Left lung (tissue), 10 donors: ENCODE results near the gene GCK. TPM values are rescaled to one million over a fixed set of nuclear protein-coding genes. Genes with fewer than 3 reads are reported as not detected.

Experiments
- ATAC-seq: fragments of 200-7000 bp; cut with Tn5 transposase; one replicate; pipeline ENCODE4 v1.9.1; 2020; ENCODE audit warnings: moderate library complexity
- DNase-seq, 4 donors: peaks; one replicate each; pipeline ENCODE4 v3.0.0-alpha.2; 2013 to 2020
- H3K27ac ChIP-seq, 2 donors: fragments of 200-600 bp; sonication (generic) in 1 of 2; one replicate each; pipeline versions ENCODE4 v1.5.0 to v1.8.0; 2020 to 2021
- H3K27me3 ChIP-seq, 2 donors: fragments of 200-600 bp; sonication (generic) in 1 of 2; one replicate each; pipeline versions ENCODE4 v1.5.0 to v1.8.0; 2020 to 2021
- H3K36me3 ChIP-seq, 2 donors: fragments of 200-600 bp; sonication (generic) in 1 of 2; one replicate each; pipeline versions ENCODE4 v1.5.0 to v1.8.0; 2020 to 2021
- H3K4me1 ChIP-seq, 2 donors: fragments of 200-600 bp; one replicate each; pipeline ENCODE4 v1.8.0; 2021
- H3K4me3 ChIP-seq, 2 donors: fragments of 200-600 bp; sonication (generic) in 1 of 2; one replicate each; pipeline versions ENCODE4 v1.5.0 to v1.8.0; 2020 to 2021; ENCODE audit warnings: mild to moderate bottlenecking in 1 of 2
- H3K9me3 ChIP-seq, 2 donors: fragments of 200-600 bp; sonication (generic) in 1 of 2; one replicate each; pipeline versions ENCODE4 v1.5.0 to v1.8.0; 2020 to 2021
- intact Hi-C, 2 donors: fragments of 100-400 bp; cut with DNase I; formaldehyde crosslinking; loops; one replicate each; pipeline versions ENCODE4 v1.11.2 to v1.14.2; 2022
- polyA plus RNA-seq, 6 donors: library from polyadenylated mRNA; unstranded; fragments of 120-200 nt; gene quantifications; one replicate each; pipeline ENCODE4 v1.2.1, GENCODE V29; 2013; ENCODE audit not compliant: insufficient read length in 6 of 6
- total RNA-seq, 2 donors: library from RNA; stranded (reverse); fragmentation: NEBNext Ultra II Directional; extraction: Animal tissue kit (Norgen Biotek cat#: 25700); gene quantifications; one replicate each; pipeline ENCODE4 v1.2.1, GENCODE V29; 2021
- TF ChIP-seq, protein P1 (sequence below), 2 donors: fragments of 200-600 bp; sonication (generic) in 1 of 2; IDR thresholded peaks; one replicate each; pipeline versions ENCODE4 v1.5.0 to v1.8.0; 2021; ENCODE audit warnings: antibody characterized with exemption in 2 of 2
- donor health status: DM: no; HTN: yes; CAD: no.
- donor health status: DM: no; HTN: no; CAD: no.

Gene GCK
- total and polyA plus RNA-seq, 8 donors: 0.34 to 4.1 (median 2.5) TPM

DNA sequence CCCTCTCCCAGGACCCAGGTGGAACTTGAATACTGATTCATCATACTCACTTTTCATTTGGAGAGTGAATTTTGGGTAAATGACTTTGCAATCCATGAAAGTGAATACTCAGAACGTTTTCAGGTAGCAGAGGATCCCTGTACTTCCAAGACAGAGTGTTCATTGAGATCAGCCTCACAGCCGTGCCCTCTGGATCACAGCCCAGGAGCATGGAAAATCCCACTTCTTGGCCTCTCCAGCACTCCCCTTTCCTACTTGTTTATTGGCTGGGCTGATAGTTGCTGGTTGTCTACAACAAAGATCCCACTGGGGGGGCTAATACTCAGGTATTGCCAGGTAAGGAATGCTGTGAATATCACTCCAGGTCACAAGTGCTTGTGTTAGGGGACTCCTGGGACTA is 5.9 kb downstream of the GCK start:
- TF ChIP-seq, protein P1, sequence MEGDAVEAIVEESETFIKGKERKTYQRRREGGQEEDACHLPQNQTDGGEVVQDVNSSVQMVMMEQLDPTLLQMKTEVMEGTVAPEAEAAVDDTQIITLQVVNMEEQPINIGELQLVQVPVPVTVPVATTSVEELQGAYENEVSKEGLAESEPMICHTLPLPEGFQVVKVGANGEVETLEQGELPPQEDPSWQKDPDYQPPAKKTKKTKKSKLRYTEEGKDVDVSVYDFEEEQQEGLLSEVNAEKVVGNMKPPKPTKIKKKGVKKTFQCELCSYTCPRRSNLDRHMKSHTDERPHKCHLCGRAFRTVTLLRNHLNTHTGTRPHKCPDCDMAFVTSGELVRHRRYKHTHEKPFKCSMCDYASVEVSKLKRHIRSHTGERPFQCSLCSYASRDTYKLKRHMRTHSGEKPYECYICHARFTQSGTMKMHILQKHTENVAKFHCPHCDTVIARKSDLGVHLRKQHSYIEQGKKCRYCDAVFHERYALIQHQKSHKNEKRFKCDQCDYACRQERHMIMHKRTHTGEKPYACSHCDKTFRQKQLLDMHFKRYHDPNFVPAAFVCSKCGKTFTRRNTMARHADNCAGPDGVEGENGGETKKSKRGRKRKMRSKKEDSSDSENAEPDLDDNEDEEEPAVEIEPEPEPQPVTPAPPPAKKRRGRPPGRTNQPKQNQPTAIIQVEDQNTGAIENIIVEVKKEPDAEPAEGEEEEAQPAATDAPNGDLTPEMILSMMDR (IDR thresholded peaks at IDR 0.05): no peak
- peaks cover 0 to 21% of the 10 kb centered on the region in 2 donors for H3K27me3 ChIP-seq
- no peaks in the 10 kb centered on the region for H3K36me3 ChIP-seq
- DNase-seq (no peak), ATAC-seq (no peak)
- no peak overlapping the region for H3K27ac ChIP-seq
- H3K4me3 ChIP-seq: no peak overlapping the region
- intact Hi-C loops: no loop called here
- H3K4me1 ChIP-seq: no peaks in the 10 kb centered on the region
- peaks cover 0 to 9% of the 10 kb centered on the region in 2 donors for H3K9me3 ChIP-seq

- H3K4me1 ChIP-seq: no peaks in the 10 kb centered on the region
- intact Hi-C loops: no loop called here
- H3K9me3 ChIP-seq: peaks cover 0 to 9% of the 10 kb centered on the region in 2 donors
- peaks cover 0 to 19% of the 10 kb centered on the region in 2 donors for H3K27me3 ChIP-seq
- no peak overlapping the region for H3K27ac ChIP-seq
- TF ChIP-seq, protein P1 (IDR thresholded peaks at IDR 0.05): no peak
- no peaks in the 10 kb centered on the region for H3K36me3 ChIP-seq
- ATAC-seq (no peak), DNase-seq (no peak)
- H3K4me3 ChIP-seq: no peak overlapping the region
Observed at GRCh38 chr7:44182827-44183226, 6.4 kb downstream of the GCK start.

DNA sequence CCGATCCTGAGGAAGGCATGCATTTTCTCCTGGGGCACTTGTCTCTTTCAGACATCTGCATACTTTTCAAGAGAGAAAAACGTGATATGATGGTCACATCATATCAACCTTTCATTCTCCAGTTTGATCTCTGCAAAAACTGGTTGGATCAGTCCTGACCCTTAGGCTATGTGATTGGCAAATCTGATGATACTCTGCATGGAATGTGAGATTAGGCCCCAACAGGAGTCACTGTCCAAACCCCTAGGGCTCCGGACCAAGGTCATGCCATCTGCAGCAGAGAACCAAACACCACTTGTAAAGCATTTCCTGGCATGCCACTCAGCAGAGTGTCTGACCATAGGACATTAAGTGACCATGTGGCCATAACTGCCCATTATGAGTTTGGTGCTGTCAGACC is 8.6 kb downstream of the GCK start:
- H3K27ac ChIP-seq: no peak overlapping the region
- no peaks in the 10 kb centered on the region for H3K4me1 ChIP-seq
- TF ChIP-seq, protein P1 (IDR thresholded peaks at IDR 0.05): no peak
- H3K27me3 ChIP-seq: peaks cover 0 to 38% of the 10 kb centered on the region in 2 donors
- DNase-seq (no peak), ATAC-seq (no peak)
- intact Hi-C loops: no loop called here
- H3K4me3 ChIP-seq: no peak overlapping the region
- H3K36me3 ChIP-seq: no peaks in the 10 kb centered on the region
- peaks cover 0 to 9% of the 10 kb centered on the region in 2 donors for H3K9me3 ChIP-seq

- Histone ChIP-seq H3K4me3 (no peak overlapping the region), H3K27ac (no peak overlapping the region), H3K36me3 (no peaks in the 10 kb centered on the region), H3K9me3 (peaks cover 0 to 6% of the 10 kb centered on the region in 2 donors), H3K27me3 (peaks cover 0 to 35% of the 10 kb centered on the region in 2 donors), H3K4me1 (no peaks in the 10 kb centered on the region)
- TF ChIP-seq, protein P1 (IDR thresholded peaks at IDR 0.05): no peak
- intact Hi-C loops: no loop called here
- no peak for DNase-seq
- ATAC-seq: peak; percentile 26
Observed at GRCh38 chr7:44177570-44178131, 11.6 kb downstream of the GCK start.

- Histone ChIP-seq H3K36me3 (no peaks in the 10 kb centered on the region), H3K27me3 (peaks cover 0 to 30% of the 10 kb centered on the region in 2 donors), H3K4me3 (no peak overlapping the region), H3K4me1 (no peaks in the 10 kb centered on the region), H3K9me3 (no peaks in the 10 kb centered on the region), H3K27ac (no peak overlapping the region)
- ATAC-seq (no peak), DNase-seq (no peak)
- intact Hi-C loops: no loop called here
- TF ChIP-seq, protein P1 (IDR thresholded peaks at IDR 0.05): no peak
Observed at GRCh38 chr7:44176486-44176885, 12.8 kb downstream of the GCK start.
